OCI-M2 (cell line): Measurements from ENCODE around the gene HS3ST3B1.

Experiments
- DNase-seq: peaks from one replicate; lab custom pipeline; 2025; ENCODE audit not compliant: unreplicated experiment; lab: John Stamatoyannopoulos, UW

Gene HS3ST3B1

DNA sequence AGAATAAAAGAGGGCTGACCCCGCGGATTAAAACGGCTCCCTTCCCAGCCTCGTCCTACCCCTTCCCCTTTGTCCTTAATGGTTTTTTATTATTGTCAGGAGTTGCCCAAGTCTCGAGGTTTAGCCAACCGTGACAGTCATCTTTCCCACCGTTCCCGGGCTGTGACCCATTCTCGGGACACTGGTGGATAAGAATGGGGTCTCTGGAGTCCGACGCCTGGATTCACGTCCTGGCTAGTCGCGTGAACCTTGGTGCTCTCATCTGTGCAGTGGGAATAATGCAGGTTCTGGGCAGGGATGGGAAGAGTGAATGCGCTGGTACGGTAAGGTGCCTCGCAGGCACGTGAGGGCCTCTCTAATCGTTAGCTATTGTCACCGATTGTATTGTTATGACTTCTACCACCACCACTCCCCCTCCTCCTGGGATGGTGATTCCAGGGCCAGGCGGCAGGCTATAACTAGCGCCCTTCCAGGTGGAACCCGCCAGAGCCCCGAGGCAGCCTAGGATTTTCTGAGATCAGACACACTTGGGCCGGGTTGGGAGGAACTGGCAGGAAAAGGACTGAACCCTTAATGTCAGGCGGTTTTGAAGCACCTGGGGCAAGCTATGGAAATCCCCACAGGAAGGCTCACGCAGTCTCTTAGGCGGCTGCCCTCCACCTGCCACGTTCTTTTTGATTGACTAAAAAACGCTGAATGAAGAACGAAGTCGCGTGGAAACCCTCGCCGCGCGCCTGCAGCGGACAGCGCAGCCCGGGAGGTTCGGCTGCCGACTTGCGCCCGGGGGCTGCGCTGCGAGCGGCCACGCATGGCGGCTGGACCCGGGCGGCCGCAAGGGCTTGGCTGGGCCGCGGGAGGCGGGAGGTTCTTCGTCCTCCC is 2.7 kb downstream of the HS3ST3B1 start:
- no peak for DNase-seq

DNA sequence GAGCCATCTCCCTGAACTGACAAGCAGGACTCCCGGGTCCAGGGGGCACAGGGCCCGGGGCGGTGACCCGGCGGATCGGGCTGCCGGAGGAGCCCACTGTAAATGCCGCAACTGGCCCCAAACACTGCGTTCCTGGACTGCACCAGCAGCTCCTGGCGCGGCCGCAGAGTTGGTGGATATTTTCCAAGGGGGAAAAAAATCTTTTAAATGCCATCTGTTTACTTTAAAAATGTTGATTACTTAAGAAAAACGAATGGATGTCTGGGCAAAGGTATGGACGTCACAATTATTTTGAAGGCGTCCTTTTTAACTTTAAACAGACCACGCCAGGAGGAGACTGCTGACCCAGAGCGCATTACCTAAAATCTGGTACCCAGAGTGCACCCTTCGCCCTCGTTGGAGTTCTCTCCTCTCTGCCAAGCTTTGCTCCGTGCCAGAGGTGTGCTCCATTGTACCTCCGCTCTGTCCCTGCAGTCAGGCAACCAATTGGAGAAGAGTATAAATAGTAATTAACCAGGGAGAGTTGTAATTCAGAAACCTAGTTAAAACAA is 3.4 kb downstream of the HS3ST3B1 start:
- no peak for DNase-seq

DNA sequence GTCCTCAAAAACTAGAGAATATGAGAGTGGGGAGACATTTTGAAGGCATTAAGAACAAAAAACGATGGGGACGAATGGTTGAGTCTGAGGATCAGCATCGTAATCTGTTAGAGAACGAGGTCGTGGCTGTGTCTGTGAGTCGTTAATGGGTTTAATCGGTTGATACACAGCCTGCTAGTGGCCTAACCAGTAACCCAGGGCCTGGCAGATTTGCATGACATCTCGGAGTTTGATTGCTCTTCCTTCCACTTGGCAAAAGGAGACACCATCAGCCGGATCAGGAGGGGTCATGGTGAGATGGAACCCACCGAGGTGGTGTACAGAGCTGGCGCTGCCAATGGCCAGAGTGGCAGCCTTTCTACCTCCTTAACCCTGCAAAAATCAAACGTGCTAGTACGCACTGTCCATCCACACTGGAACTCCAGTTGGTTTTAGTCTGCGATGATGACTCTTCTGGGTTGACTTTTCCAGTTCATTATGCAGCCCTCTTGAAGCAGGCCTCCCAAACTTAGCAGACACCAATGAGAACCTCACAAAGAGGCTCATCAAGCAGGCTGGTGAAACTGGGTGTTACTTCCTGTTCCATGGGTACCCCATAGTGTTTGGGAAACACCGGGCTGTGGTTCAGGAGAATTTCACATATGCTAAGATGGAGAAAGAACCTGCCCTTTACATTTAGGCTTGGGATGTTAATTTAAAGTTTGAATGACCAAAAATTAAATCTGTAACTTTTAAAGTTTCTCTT is 4.1 kb downstream of the HS3ST3B1 start:
- no peak for DNase-seq

DNA sequence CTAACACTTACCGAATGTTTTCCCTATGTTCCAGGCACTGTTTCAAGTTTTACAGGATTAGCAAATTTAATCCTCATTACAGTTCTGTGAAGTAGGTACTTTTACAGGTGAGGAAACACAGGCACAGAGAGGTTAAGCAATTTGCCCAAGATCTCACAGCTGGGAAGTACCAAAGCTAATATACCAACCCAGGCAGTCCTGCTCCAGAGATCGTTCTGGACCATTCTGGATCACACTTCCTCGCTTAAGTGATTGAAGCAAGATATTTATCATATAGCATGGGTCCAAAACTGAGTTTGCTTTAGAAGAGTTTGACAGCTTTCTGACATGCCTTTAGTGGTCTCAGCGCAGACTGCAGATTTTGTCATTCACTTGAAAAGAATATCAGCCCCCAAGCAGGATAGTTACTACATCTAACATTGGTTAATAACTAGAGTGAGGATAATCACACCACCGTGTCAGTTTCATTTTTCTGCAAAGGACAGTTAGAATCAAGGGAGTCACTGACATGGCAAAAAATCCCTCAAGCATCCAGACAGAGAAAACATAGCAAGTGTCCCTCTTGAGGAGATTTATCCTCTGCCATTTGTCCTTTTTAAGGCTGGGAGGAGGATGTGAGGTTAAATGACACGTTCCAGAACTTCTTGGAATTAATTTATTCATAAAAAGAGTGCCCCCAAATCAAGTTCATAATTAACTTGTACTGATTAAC is 5.1 kb downstream of the HS3ST3B1 start:
- no peak for DNase-seq

DNA sequence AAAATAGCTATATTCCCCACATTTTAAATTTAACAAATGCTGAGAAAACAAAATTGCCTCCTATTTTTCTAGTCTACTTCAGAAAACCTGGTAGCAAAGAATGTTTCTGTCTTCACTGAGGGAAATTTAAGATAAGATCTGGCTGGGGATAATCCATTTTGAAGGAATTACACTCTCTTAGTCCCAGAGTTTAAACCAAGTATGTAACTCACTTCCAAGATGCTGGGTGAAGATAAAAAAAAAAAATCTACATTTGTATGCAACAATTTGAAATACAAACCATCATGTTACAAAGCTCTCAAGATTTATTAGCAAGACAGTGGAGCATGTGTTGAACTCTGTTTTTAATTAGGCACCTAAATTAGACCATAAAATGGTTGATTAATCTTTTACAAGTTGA is 5.7 kb downstream of the HS3ST3B1 start:
- no peak for DNase-seq

DNA sequence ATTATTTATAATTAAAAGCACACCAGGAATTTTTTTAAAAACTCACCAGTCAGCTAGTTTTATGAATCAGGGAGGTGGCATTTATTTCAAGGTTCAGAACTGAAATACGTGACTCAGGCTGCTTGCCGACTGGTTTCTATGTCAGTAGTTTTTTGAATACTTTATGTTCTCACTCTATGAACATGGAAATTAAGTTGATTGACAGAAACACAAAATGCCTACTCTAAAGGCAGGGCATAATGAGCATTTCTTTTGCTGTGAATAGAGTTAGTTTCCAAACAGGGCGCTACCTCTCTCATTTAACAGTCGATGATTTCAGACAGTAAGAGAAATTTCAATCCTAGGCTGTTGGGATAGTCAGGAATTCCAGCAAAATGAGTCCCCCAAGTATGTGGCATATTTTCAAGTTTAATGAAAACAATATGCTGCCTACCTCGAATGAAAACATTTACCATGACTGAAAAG is 6.7 kb downstream of the HS3ST3B1 start:
- no peak for DNase-seq

- no peak for DNase-seq
These were observed 7.7 kb downstream of the HS3ST3B1 start for GRCh38 chr17:14308636-14308964.

DNA sequence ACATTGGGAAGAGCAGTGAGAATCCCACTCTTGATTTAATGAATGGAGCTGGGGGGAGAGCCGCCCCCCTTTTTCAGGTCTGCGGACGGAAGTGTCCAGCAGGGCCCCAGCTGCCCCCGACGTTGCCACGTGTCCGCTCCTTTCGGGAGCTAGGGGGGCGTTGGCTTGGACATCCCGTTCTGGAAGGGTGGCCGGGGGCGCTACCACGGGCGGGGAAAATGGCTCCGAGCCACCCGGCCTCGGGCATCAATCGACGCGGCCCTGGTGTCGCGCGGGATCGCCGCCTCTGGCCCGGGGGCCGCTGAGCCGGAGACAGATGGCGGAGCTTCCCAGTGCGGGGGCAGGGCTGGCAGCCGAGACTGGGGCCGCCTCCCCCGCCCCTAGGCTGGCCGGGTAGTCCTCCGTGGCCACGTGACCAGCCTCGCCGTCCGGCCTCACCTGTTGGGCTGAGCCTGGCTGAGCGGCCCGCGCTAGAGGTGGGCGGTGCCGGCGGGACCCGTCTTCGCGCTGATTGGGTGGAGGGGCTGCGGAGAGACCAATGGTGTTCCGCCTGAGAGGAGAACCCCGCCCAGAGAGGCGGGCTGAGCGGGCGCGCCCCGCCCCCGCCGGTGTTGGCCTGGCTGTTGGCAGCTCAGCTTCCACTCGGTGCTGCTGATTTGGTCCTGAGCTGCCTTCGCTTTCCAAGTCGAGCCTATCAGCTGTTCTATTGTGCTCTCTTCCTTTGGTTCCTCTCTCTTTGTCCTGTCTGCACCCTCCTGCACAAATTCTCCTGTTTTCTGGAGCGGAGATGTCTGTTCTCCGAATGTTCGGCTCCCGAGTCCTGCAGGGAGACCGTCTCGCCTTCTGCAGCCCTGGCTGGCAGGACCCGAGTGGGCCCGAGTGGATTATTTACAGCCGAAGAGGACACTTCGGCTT is 8.3 kb downstream of the HS3ST3B1 start:
- no peak for DNase-seq

DNA sequence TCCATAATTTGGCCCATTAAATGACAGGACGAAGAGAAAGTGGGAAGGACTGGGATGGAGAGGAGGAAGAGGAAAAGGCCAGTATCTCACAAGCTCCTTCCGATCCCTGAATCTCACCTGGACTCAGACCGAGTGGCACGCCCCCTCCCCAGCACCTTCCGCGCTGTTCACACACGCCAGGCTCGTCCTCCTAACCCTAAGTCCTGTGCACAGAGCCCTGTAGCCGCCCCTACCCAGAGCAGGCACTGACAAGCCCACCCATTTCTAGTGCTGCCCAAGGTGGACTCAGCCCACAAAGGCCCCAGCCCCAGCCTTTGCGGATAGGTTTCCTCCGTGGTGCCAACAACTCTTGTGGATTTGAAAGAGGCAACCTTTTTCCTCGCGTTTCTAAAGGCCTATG is 9.2 kb downstream of the HS3ST3B1 start:
- DNase-seq, result no peak

- DNase-seq, result no peak
These were observed 9.7 kb downstream of the HS3ST3B1 start for GRCh38 chr17:14310605-14311004.

- no peak for DNase-seq
These were observed 10.4 kb downstream of the HS3ST3B1 start for GRCh38 chr17:14311186-14311705.

DNA sequence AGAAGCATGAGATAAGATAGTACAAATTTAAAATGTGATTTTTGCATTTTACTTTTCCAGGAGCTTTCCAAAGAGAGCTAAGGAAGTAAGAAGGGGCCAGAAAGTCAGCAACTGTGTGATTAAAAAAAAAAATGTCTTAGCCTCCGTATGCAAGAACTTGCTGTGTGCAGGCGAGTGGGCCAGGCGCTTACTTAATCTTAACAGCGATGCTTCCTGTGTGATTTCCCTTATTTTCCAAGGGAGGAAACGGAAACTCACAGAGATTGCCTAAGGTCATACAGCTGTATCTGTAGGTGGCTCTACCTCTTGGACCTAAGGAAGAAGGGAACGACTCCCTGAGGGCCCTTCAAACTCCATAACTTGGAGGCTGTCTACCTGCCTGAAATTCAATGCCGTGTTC is 11.1 kb downstream of the HS3ST3B1 start:
- DNase-seq, result no peak

DNA sequence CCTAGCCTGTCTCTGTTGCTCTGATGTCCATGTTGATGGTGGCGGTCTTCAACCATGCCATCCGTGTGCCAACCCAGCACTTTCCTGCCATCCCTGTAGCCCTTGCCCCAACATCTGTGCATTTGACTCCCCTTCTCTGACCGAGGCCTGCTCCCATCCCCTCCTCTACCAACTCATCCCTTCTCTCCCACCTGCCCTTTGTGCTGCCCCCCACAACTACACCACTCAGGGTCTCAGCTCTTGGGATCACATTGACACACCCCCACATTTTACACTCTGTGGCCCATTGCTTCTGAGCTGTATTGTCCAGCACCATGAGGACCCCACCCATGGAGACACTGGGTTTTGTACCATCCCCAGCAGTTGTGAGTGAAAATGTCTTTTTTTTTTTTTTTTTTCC is 11.6 kb downstream of the HS3ST3B1 start:
- no peak for DNase-seq

DNA sequence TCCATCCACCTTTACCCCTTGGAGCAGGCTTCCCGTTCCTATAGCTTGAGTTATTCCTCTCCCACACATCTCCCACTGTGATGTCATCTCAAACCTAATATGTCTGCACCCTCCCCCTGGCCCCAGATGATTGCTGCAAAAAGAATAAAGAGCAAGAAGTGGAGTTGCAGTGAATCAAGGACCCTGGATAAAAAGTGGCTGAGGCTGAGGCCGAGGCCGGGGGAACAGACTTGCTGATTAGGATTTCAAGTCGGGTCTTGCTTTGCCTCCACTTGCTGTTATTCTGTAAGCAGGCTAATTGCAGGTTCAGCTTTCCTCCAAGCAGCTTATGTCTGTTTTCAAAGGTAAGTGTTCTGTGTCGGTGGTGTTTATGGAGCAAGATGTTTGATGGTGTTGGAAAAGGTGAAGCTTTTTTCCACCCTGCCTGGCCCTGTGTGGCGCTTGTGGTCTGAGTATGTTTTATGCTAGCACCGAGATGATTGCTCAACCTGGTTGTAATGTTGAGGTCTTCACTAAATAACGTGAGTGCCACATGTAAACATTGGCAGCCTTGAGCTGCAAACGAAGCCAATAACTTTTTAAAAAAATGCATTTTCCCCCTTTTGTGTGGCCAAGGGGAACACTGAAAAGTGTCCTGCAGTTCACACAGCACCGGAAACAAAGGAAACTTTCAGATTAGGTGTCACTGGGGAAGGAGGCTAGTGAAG is 15.4 kb downstream of the HS3ST3B1 start:
- no peak for DNase-seq

- DNase-seq, result no peak
These were observed 16.5 kb downstream of the HS3ST3B1 start for GRCh38 chr17:14317383-14317782.

GRCh38 chr17:14318109-14318917 is 17.4 kb downstream of the HS3ST3B1 start:
- no peak for DNase-seq

- DNase-seq, result no peak
These were observed 18.0 kb downstream of the HS3ST3B1 start for GRCh38 chr17:14318918-14319205.

GRCh38 chr17:14320098-14320497 is 19.2 kb downstream of the HS3ST3B1 start:
- no peak for DNase-seq
